Uterus (tissue), 4 donors: ENCODE measurements around the gene TIPARP. TPM values are rescaled to one million over a fixed set of nuclear protein-coding genes. Genes with fewer than 3 reads are reported as not detected.

ENCODE experiments used
- DNase-seq, 2 donors: peaks; one replicate each; pipeline ENCODE4 v3.0.0-alpha.2; 2019 to 2020
- H3K27ac ChIP-seq, 2 donors: fragments of 200-600 bp; sonication (generic); 1 replicate in 1 of 2; 2 replicates in 1 of 2; pipeline ENCODE4 v1.5.1; 2016 to 2018
- H3K27me3 ChIP-seq, 2 donors: fragments of 200-600 bp; sonication (generic); one replicate each; pipeline ENCODE4 v1.5.1; 2018 to 2019; ENCODE audit warnings: control low read depth in 1 of 2
- H3K36me3 ChIP-seq, 2 donors: fragments of 200-600 bp; sonication (generic); one replicate each; pipeline ENCODE4 v1.5.1; 2019; ENCODE audit warnings: control low read depth in 1 of 2
- H3K4me1 ChIP-seq, 2 donors: fragments of 200-600 bp; sonication (generic); one replicate each; pipeline ENCODE4 v1.5.1; 2018 to 2019; ENCODE audit warnings: control low read depth in 1 of 2
- H3K4me3 ChIP-seq, 2 donors: fragments of 200-600 bp; sonication (generic); 1 replicate in 1 of 2; 2 replicates in 1 of 2; pipeline ENCODE4 v1.5.1; 2018 to 2019; ENCODE audit warnings: mild to moderate bottlenecking in 1 of 2
- H3K9me3 ChIP-seq, 2 donors: fragments of 200-600 bp; sonication (generic); one replicate each; pipeline ENCODE4 v1.5.1; 2019; ENCODE audit warnings: control low read depth in 1 of 2
- CTCF ChIP-seq, 4 experiments: fragments of 200-600 bp in 2 of 4; fragments of 450-650 bp in 2 of 4; sonication (generic) in 2 of 4; IDR thresholded peaks; one replicate each; pipeline ENCODE4 v1.5.1; 2016 to 2019; ENCODE audit warnings: antibody characterized with exemption in 4 of 4, mild to moderate bottlenecking in 2 of 4, moderate library complexity in 1 of 4
- POLR2A ChIP-seq, 2 donors: fragments of 450-650 bp; IDR thresholded peaks; one replicate each; pipeline ENCODE4 v1.6.1; 2016; ENCODE audit warnings: antibody characterized with exemption in 2 of 2, mild to moderate bottlenecking in 1 of 2, moderate library complexity in 1 of 2
- intact Hi-C: fragments of 100-400 bp; cut with DNase I; formaldehyde crosslinking; loops from one replicate; pipeline ENCODE4 v1.15.1; 2023; ENCODE audit warnings: low total_unique reads
- total RNA-seq, 4 donors: library from RNA; depleted of rRNA in 3 of 4; stranded (reverse); fragments of >200 nt in 3 of 4; gene quantifications; one replicate each; pipeline versions ENCODE4 v1.1.0 to v1.2.4, GENCODE V29; 2014 to 2023
- donor health status: DM: yes; HTN: yes; CAD: no.

TIPARP gene
- total RNA-seq, 4 donors from 2014 or later = 17.9 to 58.5 (median 52.5) TPM

- intact Hi-C loops = no loop called here
Observed at GRCh38 chr3:156657440-156657839, 16.9 kb upstream of the TIPARP start.

GRCh38 chr3:156657862-156658731 lies 16.3 kb upstream of the TIPARP start:
- Histone ChIP-seq H3K9me3 (no peaks in the 10 kb centered on the region), H3K4me1 (no peaks in the 10 kb centered on the region), H3K27ac (no peak overlapping the region), H3K27me3 (no peaks in the 10 kb centered on the region), H3K4me3 (no peak overlapping the region), H3K36me3 (no peaks in the 10 kb centered on the region)
- DNase-seq = no peak
- intact Hi-C loops = no loop called here
- TF ChIP-seq POLR2A (IDR thresholded peaks at IDR 0.05) = no peak
- TF ChIP-seq CTCF (IDR thresholded peaks at IDR 0.05) = no peak

More at GRCh38 chr3:156657440-156657839, 16.9 kb upstream of the TIPARP start:
- no peak for TF ChIP-seq POLR2A (IDR thresholded peaks at IDR 0.05)
- no peak for TF ChIP-seq CTCF (IDR thresholded peaks at IDR 0.05)
- Histone ChIP-seq H3K36me3 (no peaks in the 10 kb centered on the region), H3K27me3 (no peaks in the 10 kb centered on the region), H3K4me1 (no peaks in the 10 kb centered on the region), H3K27ac (no peak overlapping the region), H3K9me3 (no peaks in the 10 kb centered on the region), H3K4me3 (no peak overlapping the region)
- no peak for DNase-seq

GRCh38 chr3:156658732-156659090 lies 15.7 kb upstream of the TIPARP start:
- intact Hi-C loops = no loop called here
- H3K27me3 ChIP-seq = no peaks in the 10 kb centered on the region
- DNase-seq = no peak
- no peaks in the 10 kb centered on the region for H3K9me3 ChIP-seq
- H3K4me3 ChIP-seq = no peak overlapping the region
- H3K36me3 ChIP-seq = no peaks in the 10 kb centered on the region
- TF ChIP-seq POLR2A (IDR thresholded peaks at IDR 0.05) (no peak), CTCF (IDR thresholded peaks at IDR 0.05) (no peak)
- H3K4me1 ChIP-seq = no peaks in the 10 kb centered on the region
- H3K27ac ChIP-seq = no peak overlapping the region

DNA sequence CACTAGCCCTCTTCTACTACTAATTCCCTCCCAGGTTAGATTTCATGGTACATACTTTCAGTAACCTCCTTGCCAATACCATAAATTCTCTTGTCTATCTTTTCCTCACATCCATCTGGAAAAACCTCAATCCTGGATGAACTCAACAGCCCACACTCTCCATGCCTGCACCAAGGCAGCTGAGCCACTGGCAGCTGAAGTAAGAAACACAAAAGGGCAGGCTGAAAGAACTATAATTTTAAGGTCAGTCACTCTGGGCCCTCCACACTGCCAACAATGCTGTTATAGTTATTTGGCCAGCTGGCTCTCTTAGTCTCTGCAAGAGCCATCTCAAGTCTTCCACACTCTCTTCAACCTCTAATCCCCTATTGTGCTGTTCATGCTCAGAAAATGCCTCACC lies 15.1 kb upstream of the TIPARP start:
- no peak overlapping the region for H3K4me3 ChIP-seq
- intact Hi-C loops = no loop called here
- H3K27ac ChIP-seq = no peak overlapping the region
- no peaks in the 10 kb centered on the region for H3K27me3 ChIP-seq
- no peaks in the 10 kb centered on the region for H3K36me3 ChIP-seq
- H3K9me3 ChIP-seq = no peaks in the 10 kb centered on the region
- TF ChIP-seq CTCF (IDR thresholded peaks at IDR 0.05) = no peak
- TF ChIP-seq POLR2A (IDR thresholded peaks at IDR 0.05) = no peak
- H3K4me1 ChIP-seq = no peaks in the 10 kb centered on the region
- no peak for DNase-seq

DNA sequence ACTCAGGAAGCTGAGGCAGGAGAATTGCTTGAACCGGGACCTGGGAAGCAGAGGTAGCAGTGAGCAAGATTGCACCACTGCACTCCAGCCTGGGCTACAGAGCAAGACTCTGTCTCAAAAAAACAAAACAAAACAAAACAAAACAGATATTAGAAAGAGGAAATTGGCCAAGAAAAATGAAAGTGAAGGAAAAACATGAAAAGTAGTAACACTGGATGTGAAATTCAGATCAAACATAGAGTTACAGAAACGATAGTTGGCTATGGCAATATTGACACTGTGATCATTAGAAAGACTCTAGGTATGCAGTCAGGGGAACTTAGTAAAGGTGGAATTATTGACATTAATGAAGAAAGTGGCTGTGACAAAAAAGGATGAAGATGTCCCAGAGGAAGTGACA lies 13.2 kb upstream of the TIPARP start:
- TF ChIP-seq CTCF (IDR thresholded peaks at IDR 0.05) = no peak
- TF ChIP-seq POLR2A (IDR thresholded peaks at IDR 0.05) = no peak
- DNase-seq = no peak
- H3K36me3 ChIP-seq = no peaks in the 10 kb centered on the region

More for the DNA sequence above, 13.2 kb upstream of the TIPARP start:
- Histone ChIP-seq H3K4me1 (no peaks in the 10 kb centered on the region), H3K4me3 (no peak overlapping the region), H3K9me3 (no peaks in the 10 kb centered on the region), H3K27me3 (no peaks in the 10 kb centered on the region), H3K27ac (no peak overlapping the region)
- intact Hi-C loops = no loop called here
